Dermis blood vessel endothelial cell (primary cell): ENCODE measurements around the gene PCDHA4. TPM values are rescaled to one million over a fixed set of nuclear protein-coding genes. Genes with fewer than 3 reads are reported as not detected.
"Not testable (repeated sequence)": the region's sequence is repeated elsewhere in the genome, so short reads cannot be mapped to it uniquely, and the experiment has no call there.

Experiments used
- DNase-seq: peaks from one replicate; pipeline ENCODE4 v3.0.0; 2010
- total RNA-seq: library from RNA; depleted of rRNA; stranded (reverse); fragments of >200 nt; gene quantifications from 2 replicates; pipeline ENCODE4 v1.2.3, GENCODE V29; 2014

Gene PCDHA4
- 0.17 and 0.23 TPM in 2 replicates for total RNA-seq

GRCh38 chr5:140806834-140807775 lies at the start of gene PCDHA4:
Gene PCDHA4, plus strand, starts transcription at chr5:140807068.
- peak; percentile 38 for DNase-seq

GRCh38 chr5:140764177-140764973 lies 42.5 kb upstream of the PCDHA4 start:
- DNase-seq: peak; percentile 4

GRCh38 chr5:140767444-140767843 lies 39.4 kb upstream of the PCDHA4 start:
- no peak for DNase-seq

- no peak for DNase-seq
Observed at GRCh38 chr5:140780512-140780911, 26.4 kb upstream of the PCDHA4 start.

GRCh38 chr5:140785905-140786686 lies 20.8 kb upstream of the PCDHA4 start, which contains the start of gene PCDHA1:
Gene PCDHA1, plus strand, starts transcription at chr5:140786140.
- no peak for DNase-seq

- DNase-seq: not testable (repeated sequence)
Observed at GRCh38 chr5:140787422-140787821, 19.4 kb upstream of the PCDHA4 start.

GRCh38 chr5:140787849-140788504 lies 18.9 kb upstream of the PCDHA4 start:
- not testable (repeated sequence) for DNase-seq

GRCh38 chr5:140791089-140791488 lies 15.8 kb upstream of the PCDHA4 start:
- DNase-seq: no peak

GRCh38 chr5:140794595-140795258 lies 12.1 kb upstream of the PCDHA4 start, which contains the start of gene PCDHA2:
Gene PCDHA2, plus strand, starts transcription at chr5:140794852.
- DNase-seq: peak; percentile 8

- peak; percentile 5 for DNase-seq
Observed at GRCh38 chr5:140795259-140795641, 11.6 kb upstream of the PCDHA4 start.

- not testable (repeated sequence) for DNase-seq
Observed at GRCh38 chr5:140796072-140796717, 10.7 kb upstream of the PCDHA4 start.

GRCh38 chr5:140796718-140797095 lies 10.2 kb upstream of the PCDHA4 start:
- DNase-seq: no peak

- peak; percentile 65 for DNase-seq
Observed at GRCh38 chr5:140800816-140801493, 5.9 kb upstream of the PCDHA4 start, which contains the start of gene PCDHA3. Gene PCDHA3, plus strand, starts transcription at chr5:140801057.

GRCh38 chr5:140801494-140801841 lies 5.4 kb upstream of the PCDHA4 start:
- peak; percentile 44 for DNase-seq

GRCh38 chr5:140802381-140802780 lies 4.5 kb upstream of the PCDHA4 start:
- DNase-seq: not testable (repeated sequence)

- no peak for DNase-seq
Observed at GRCh38 chr5:140802781-140803271, 4.0 kb upstream of the PCDHA4 start.

- not testable (repeated sequence) for DNase-seq
Observed at GRCh38 chr5:140808241-140808888, 1.5 kb downstream of the PCDHA4 start.

- DNase-seq: no peak
Observed at GRCh38 chr5:140808889-140809291, 2.0 kb downstream of the PCDHA4 start.
